ENCODE results near the gene ZNF687. TPM values are rescaled to one million over a fixed set of nuclear protein-coding genes. Genes with fewer than 3 reads are reported as not detected.

ZNF687 gene, protein sequence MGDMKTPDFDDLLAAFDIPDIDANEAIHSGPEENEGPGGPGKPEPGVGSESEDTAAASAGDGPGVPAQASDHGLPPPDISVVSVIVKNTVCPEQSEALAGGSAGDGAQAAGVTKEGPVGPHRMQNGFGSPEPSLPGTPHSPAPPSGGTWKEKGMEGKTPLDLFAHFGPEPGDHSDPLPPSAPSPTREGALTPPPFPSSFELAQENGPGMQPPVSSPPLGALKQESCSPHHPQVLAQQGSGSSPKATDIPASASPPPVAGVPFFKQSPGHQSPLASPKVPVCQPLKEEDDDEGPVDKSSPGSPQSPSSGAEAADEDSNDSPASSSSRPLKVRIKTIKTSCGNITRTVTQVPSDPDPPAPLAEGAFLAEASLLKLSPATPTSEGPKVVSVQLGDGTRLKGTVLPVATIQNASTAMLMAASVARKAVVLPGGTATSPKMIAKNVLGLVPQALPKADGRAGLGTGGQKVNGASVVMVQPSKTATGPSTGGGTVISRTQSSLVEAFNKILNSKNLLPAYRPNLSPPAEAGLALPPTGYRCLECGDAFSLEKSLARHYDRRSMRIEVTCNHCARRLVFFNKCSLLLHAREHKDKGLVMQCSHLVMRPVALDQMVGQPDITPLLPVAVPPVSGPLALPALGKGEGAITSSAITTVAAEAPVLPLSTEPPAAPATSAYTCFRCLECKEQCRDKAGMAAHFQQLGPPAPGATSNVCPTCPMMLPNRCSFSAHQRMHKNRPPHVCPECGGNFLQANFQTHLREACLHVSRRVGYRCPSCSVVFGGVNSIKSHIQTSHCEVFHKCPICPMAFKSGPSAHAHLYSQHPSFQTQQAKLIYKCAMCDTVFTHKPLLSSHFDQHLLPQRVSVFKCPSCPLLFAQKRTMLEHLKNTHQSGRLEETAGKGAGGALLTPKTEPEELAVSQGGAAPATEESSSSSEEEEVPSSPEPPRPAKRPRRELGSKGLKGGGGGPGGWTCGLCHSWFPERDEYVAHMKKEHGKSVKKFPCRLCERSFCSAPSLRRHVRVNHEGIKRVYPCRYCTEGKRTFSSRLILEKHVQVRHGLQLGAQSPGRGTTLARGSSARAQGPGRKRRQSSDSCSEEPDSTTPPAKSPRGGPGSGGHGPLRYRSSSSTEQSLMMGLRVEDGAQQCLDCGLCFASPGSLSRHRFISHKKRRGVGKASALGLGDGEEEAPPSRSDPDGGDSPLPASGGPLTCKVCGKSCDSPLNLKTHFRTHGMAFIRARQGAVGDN
- 16.8 TPM for polyA plus RNA-seq (2012; ENCODE audit: low read depth, missing spikeins)

DNA sequence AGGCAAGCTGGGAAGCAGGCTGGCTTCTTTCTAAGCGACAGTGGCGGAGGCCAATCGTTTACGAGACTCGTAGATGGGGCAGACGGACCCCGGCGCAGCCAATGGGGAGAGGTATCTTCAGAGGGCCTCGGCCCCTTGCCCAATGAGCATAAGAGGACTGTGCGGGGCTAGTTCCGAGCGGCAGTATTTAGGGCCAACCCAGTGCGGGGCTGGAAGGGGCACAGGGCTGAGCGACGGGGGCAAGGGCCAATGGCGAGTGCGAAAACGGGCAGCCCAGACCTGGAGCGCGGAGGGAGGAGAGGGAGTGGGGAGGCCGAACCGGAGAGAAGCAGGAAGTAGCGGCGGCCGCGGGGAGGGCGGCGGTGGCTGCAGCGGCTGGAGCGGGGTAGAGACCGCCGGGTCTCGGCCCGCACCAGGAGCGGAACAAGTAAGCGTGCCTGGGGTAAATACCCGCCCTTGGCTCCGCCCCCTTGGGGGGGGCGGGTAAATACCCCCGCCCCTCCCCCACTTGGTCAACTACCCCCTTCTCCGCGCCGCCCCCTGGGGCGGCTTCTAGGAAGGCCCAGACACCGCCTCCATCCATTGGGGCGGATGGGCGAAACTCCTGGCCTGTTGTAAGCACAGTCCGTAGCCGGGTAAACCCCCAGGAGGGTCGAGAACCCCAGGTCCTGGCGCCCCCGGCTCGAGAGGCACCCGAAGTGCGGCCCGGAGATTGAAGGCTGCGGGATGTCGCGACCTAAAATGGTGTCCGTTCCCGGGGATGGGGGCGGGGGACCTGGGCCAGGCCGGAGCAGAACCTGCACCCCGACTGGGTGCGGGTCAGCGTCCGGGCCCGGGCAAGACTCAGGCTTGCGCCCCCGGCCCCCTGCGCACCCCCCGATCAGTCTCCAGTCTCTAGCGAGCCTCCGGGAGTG is at the start of gene ZNF687:
Gene ZNF687, plus strand, starts transcription at position 331 of the 914 bp plus-strand sequence. CDS start 3,993 bp downstream, outside the sequence.
- DNase-seq (ENCODE audit: insufficient read length, low spot score) (peak; percentile 99), FAIRE-seq (peak; percentile 98)
- TF ChIP-seq POLR2A (IDR thresholded peaks at IDR 0.05; ENCODE audit: low read depth, low read length) (peak; percentile 67; the same call in 1 of the 2 replicates), POLR2AphosphoS5 (IDR thresholded peaks at IDR 0.05; ENCODE audit: low read depth, low read length) (peak; percentile 8), PAX5 (IDR thresholded peaks at IDR 0.05; ENCODE audit: insufficient read depth, low read length, severe bottlenecking) (no peak), TAF1 (IDR thresholded peaks at IDR 0.05; ENCODE audit: low read depth, low read length) (no peak; the same call in 1 of the 2 replicates), SPI1 (IDR thresholded peaks at IDR 0.05; ENCODE audit: low read depth, low read length) (no peak)

DNA sequence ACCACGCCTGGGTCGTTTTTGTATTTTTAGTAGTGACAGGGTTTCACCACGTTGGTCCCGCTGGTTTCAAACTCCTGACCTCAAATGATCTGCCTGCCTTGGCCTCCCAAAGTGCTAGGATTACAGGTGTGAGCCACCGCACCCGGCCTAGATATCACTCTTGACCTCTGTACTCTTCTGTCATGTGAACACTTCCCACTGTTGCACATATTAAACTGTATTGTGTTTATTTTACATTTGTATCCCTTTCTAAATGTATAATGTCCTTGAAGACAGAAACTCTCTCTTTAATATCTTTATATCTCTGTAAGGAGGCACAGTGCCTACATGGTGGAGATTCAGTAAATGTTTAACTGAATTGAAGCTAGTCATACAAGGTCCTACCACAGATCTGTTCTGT is 46.9 kb upstream of the ZNF687 start:
- no peak for FAIRE-seq
- TF ChIP-seq POLR2A (IDR thresholded peaks at IDR 0.05; ENCODE audit: low read depth, low read length) (no peak), PAX5 (IDR thresholded peaks at IDR 0.05; ENCODE audit: insufficient read depth, low read length, severe bottlenecking) (no peak), SPI1 (IDR thresholded peaks at IDR 0.05; ENCODE audit: low read depth, low read length) (no peak), TAF1 (IDR thresholded peaks at IDR 0.05; ENCODE audit: low read depth, low read length) (no peak), POU2F2 (IDR thresholded peaks at IDR 0.05; ENCODE audit: low read depth, low read length) (no peak), POLR2AphosphoS5 (IDR thresholded peaks at IDR 0.05; ENCODE audit: low read depth, low read length) (no peak)
- DNase-seq (ENCODE audit: insufficient read length, low spot score) = no peak

DNA sequence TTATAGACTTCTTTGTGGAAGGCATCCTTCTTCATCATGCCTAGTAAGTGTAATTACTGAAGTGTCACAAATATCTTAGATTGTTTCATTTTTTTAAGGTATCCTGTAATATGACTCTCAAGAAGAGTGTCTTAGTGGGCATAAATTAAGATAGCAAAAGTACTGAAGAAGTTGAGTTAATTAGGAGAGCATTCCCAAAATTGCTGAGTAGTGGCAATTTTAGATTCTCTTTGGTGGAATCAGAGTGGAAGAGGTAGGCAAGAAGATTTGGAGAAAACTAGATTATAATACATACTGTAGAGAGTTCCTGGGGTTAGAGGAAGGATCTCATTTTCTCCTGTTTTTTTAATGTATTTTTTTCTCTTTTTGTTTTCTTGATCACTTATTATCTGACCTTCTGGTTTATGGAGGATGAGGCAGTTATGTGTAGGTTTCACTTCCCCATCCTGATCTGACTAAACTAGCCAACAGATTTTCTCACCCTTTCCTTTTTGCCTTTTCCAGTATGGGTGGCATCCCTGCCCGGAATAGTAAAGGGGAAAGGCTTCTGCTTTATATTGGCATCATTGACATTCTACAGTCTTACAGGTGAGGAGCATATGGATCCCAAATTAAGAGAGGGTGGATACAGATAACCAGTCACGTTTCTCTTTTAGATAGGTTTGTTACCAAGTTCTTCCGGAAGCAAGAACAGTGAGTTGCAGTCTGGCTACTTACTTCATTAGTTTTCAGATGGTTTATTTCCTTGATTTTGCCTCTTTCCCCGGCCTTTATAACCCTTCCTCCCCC is 44.2 kb upstream of the ZNF687 start:
- FAIRE-seq = no peak
- peak; percentile 28 for DNase-seq (ENCODE audit: insufficient read length, low spot score)
- TF ChIP-seq SPI1 (IDR thresholded peaks at IDR 0.05; ENCODE audit: low read depth, low read length) = peak; percentile 93
- no peak for TF ChIP-seq POLR2AphosphoS5 (IDR thresholded peaks at IDR 0.05; ENCODE audit: low read depth, low read length)

DNA sequence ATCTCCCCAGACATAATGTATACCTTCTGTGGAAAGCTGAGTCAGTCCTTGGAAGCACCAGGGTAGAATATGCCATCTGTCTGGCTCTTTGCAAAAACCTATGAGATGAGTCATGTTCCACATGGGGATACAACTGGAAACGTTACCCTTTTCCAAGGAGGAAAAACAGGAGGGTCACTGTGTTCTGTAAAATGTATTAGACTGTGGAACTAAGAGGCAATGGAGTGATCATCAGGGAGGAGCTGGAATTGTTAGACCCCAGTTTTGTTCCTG is 43.7 kb upstream of the ZNF687 start:
- TF ChIP-seq SPI1 (IDR thresholded peaks at IDR 0.05; ENCODE audit: low read depth, low read length) (no peak), POU2F2 (IDR thresholded peaks at IDR 0.05; ENCODE audit: low read depth, low read length) (no peak), PAX5 (IDR thresholded peaks at IDR 0.05; ENCODE audit: insufficient read depth, low read length, severe bottlenecking) (no peak), POLR2A (IDR thresholded peaks at IDR 0.05; ENCODE audit: low read depth, low read length) (no peak), TAF1 (IDR thresholded peaks at IDR 0.05; ENCODE audit: low read depth, low read length) (no peak), POLR2AphosphoS5 (IDR thresholded peaks at IDR 0.05; ENCODE audit: low read depth, low read length) (no peak)
- FAIRE-seq = no peak
- DNase-seq (ENCODE audit: insufficient read length, low spot score) = no peak

DNA sequence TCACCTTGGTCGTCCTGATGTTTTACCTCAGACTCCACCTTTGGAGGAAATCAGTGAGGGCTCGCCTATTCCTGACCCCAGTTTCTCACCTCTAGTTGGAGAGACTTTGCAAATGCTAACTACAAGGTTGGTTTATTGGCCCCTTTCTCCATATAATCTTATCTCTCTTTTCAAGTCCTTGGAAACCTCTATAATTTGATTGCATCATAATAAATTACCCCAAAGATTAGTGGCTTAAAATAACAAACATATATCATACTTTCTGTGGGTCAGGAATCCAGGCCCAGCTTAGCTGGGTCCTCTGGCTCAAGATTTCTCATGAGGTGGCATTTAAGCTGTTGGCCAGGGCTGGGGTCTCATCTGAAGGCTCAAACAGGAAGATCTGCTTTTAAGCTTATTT is 39.7 kb upstream of the ZNF687 start:
- no peak for FAIRE-seq
- TF ChIP-seq POLR2A (IDR thresholded peaks at IDR 0.05; ENCODE audit: low read depth, low read length) (no peak), PAX5 (IDR thresholded peaks at IDR 0.05; ENCODE audit: insufficient read depth, low read length, severe bottlenecking) (no peak), POLR2AphosphoS5 (IDR thresholded peaks at IDR 0.05; ENCODE audit: low read depth, low read length) (no peak), SPI1 (IDR thresholded peaks at IDR 0.05; ENCODE audit: low read depth, low read length) (no peak), TAF1 (IDR thresholded peaks at IDR 0.05; ENCODE audit: low read depth, low read length) (no peak), POU2F2 (IDR thresholded peaks at IDR 0.05; ENCODE audit: low read depth, low read length) (no peak)
- no peak for DNase-seq (ENCODE audit: insufficient read length, low spot score)

DNA sequence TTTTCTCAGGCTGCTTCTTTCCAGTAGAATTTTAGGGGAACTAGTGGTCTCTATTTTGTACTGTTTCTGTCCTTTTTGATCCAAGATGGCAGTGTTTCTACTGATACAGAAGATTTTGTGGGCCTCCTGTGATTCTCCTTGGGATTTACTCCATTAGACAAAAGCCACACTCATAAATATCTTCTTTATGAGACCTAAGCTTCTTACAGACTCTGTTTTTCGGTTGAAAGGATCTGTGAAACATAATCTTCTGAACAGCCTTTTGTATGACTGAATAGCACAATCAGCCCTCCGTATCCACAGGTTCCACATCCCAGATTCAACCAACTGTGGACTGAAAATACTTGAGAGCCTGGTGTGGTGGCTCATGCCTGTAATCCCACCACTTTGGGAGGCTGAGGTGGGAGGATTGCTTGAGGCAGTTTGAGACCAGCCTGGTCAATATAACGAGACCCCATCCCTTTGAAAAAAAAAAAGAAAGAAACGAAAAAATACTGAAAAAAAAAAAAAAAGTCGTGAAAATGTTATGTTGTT is 38.3 kb upstream of the ZNF687 start:
- FAIRE-seq = no peak
- no peak for TF ChIP-seq SPI1 (IDR thresholded peaks at IDR 0.05; ENCODE audit: low read depth, low read length)
- TF ChIP-seq POU2F2 (IDR thresholded peaks at IDR 0.05; ENCODE audit: low read depth, low read length) = no peak
- no peak for DNase-seq (ENCODE audit: insufficient read length, low spot score)

DNA sequence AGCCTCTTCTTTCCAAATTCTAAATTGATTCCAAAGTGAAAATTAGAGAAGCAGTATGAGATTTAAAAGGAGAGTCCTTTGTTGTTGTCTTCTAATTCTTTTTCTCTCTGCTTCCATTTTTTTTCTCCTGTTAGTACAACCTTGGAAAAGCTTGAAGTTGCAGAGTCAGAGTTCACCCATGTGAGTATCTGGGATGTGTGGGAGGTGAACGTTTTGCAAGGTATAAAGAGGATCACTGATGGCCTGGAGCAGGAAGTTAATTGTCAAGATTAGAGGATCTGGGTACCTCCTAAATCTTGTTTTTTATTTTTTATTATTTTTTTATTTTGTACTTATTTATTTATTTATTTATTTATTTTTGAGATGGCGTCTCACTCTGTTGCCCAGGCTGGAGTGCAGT is 35.3 kb upstream of the ZNF687 start:
- DNase-seq (ENCODE audit: insufficient read length, low spot score) = no peak
- FAIRE-seq = no peak
- TF ChIP-seq PAX5 (IDR thresholded peaks at IDR 0.05; ENCODE audit: insufficient read depth, low read length, severe bottlenecking) = no peak
- TF ChIP-seq POLR2AphosphoS5 (IDR thresholded peaks at IDR 0.05; ENCODE audit: low read depth, low read length) = no peak
- no peak for TF ChIP-seq SPI1 (IDR thresholded peaks at IDR 0.05; ENCODE audit: low read depth, low read length)
- TF ChIP-seq POU2F2 (IDR thresholded peaks at IDR 0.05; ENCODE audit: low read depth, low read length) = no peak
- TF ChIP-seq TAF1 (IDR thresholded peaks at IDR 0.05; ENCODE audit: low read depth, low read length) = no peak
- TF ChIP-seq POLR2A (IDR thresholded peaks at IDR 0.05; ENCODE audit: low read depth, low read length) = no peak

Measured in GM12891 (cell line).